Hepatocyte (in vitro differentiated cells): ENCODE results near the gene EVI5L. TPM values are rescaled to one million over a fixed set of nuclear protein-coding genes. Genes with fewer than 3 reads are reported as not detected.

ENCODE experiments used
- DNase-seq: peaks from one replicate; pipeline ENCODE4 v3.0.0-alpha.2; 2016; ENCODE audit warnings: low spot score
- H2AFZ ChIP-seq: fragments of 200-600 bp; sonication (generic); 2 replicates; pipeline ENCODE4 v1.6.0; 2016; ENCODE audit warnings: antibody characterized with exemption, mild to moderate bottlenecking
- H3K27ac ChIP-seq: fragments of 200-600 bp; sonication (generic); 2 replicates; pipeline ENCODE4 v1.5.1; 2016; ENCODE audit warnings: mild to moderate bottlenecking
- H3K27me3 ChIP-seq: fragments of 200-600 bp; sonication (generic); 2 replicates; pipeline ENCODE4 v1.6.1; 2016
- H3K36me3 ChIP-seq: fragments of 200-600 bp; sonication (generic); replicated peaks from 2 replicates; pipeline ENCODE4 v1.5.1; 2016; ENCODE audit warnings: low read depth; ENCODE audit not compliant: insufficient read depth
- H3K4me1 ChIP-seq: fragments of 200-600 bp; sonication (generic); 2 replicates; pipeline ENCODE4 v1.5.1; 2016; ENCODE audit warnings: mild to moderate bottlenecking, moderate library complexity; ENCODE audit not compliant: insufficient read depth
- H3K4me2 ChIP-seq: fragments of 200-600 bp; sonication (generic); 2 replicates; pipeline ENCODE4 v1.6.0; 2016
- H3K4me3 ChIP-seq: fragments of 200-600 bp; sonication (generic); 2 replicates; pipeline ENCODE4 v1.5.1; 2016; ENCODE audit warnings: mild to moderate bottlenecking
- H3K79me2 ChIP-seq: fragments of 200-600 bp; sonication (generic); 2 replicates; pipeline ENCODE4 v1.6.0; 2017; ENCODE audit warnings: mild to moderate bottlenecking
- H3K9me2 ChIP-seq: fragments of 200-600 bp; sonication (generic); replicated peaks from 2 replicates; pipeline ENCODE4 v1.6.0; 2017; ENCODE audit warnings: mild to moderate bottlenecking; ENCODE audit not compliant: insufficient read depth
- H3K9me3 ChIP-seq: fragments of 200-600 bp; sonication (generic); 2 replicates; pipeline ENCODE4 v1.5.1; 2016; ENCODE audit warnings: low read depth, mild to moderate bottlenecking
- H4K20me1 ChIP-seq: fragments of 200-600 bp; sonication (generic); 2 replicates; pipeline ENCODE4 v1.6.0; 2016; ENCODE audit warnings: mild to moderate bottlenecking; ENCODE audit not compliant: insufficient read depth, poor library complexity, severe bottlenecking
- CTCF ChIP-seq: fragments of 200-600 bp; sonication (generic); IDR thresholded peaks from 2 replicates; pipeline ENCODE4 v1.5.1; 2016; ENCODE audit warnings: antibody characterized with exemption, mild to moderate bottlenecking; ENCODE audit not compliant: poor library complexity
- EZH2 ChIP-seq: fragments of 200-600 bp; sonication (generic); IDR thresholded peaks from 2 replicates; pipeline ENCODE4 v1.6.1; 2016; ENCODE audit warnings: antibody characterized with exemption, mild to moderate bottlenecking, borderline replicate concordance
- EZH2phosphoT487 ChIP-seq: fragments of 200-600 bp; sonication (generic); IDR thresholded peaks from one replicate; pipeline ENCODE4 v1.6.1; 2018; ENCODE audit warnings: antibody characterized with exemption, mild to moderate bottlenecking, low read depth, moderate library complexity; ENCODE audit not compliant: unreplicated experiment, severe bottlenecking
- WGBS: methylation state at CpG from one replicate; pipeline ENCODE4 v1.1.6; 2016; ENCODE audit warnings: low lambda C conversion rate; ENCODE audit errors: missing lambda C conversion rate; 5-methylcytosine and 5-hydroxymethylcytosine counted together
- polyA plus RNA-seq: library from polyadenylated mRNA; unstranded; fragments of >200 nt; fragmentation: Nextera tagmentation; extraction: Ambion mirVana; gene quantifications from 2 replicates; pipeline ENCODE4 v1.2.1, GENCODE V29; 2016
- total RNA-seq: library from RNA; depleted of rRNA; stranded (reverse); fragments of >200 nt; gene quantifications from 2 replicates; pipeline ENCODE4 v1.2.3, GENCODE V29; 2014

Gene EVI5L
- total and polyA plus RNA-seq, 2 experiments from 2014 or later = 10.7 to 11.5 TPM

- Histone ChIP-seq H3K9me3 (no peaks in the 10 kb centered on the region), H3K27me3 (peaks cover 16% of the 10 kb centered on the region), H3K27ac (no peak overlapping the region), H3K9me2 (no peaks in the 10 kb centered on the region), H3K4me3 (no peak overlapping the region), H3K4me1 (peaks cover 4% of the 10 kb centered on the region), H3K79me2 (no peaks in the 10 kb centered on the region), H3K4me2 (no peak overlapping the region), H2AFZ (no peak overlapping the region), H3K36me3 (no peaks in the 10 kb centered on the region), H4K20me1 (no peaks in the 10 kb centered on the region)
- WGBS = 95% methylated on average over 6 of the region's 6 CpGs
- no peak for DNase-seq
- TF ChIP-seq EZH2 (no peak), EZH2phosphoT487 (no peak), CTCF (no peak)
Measured at GRCh38 chr19:7877249-7877836, 47.3 kb downstream of the EVI5L start.

GRCh38 chr19:7879111-7879807 lies 49.2 kb downstream of the EVI5L start:
- no peak for TF ChIP-seq EZH2phosphoT487
- no peak for TF ChIP-seq CTCF
- no peak for TF ChIP-seq EZH2
- H3K4me1 ChIP-seq = no peaks in the 10 kb centered on the region

GRCh38 chr19:7879836-7880235 lies 49.8 kb downstream of the EVI5L start:
- no peak overlapping the region for H3K27ac ChIP-seq
- no peak for TF ChIP-seq EZH2
- TF ChIP-seq CTCF = no peak
- no peak for TF ChIP-seq EZH2phosphoT487
- no peak overlapping the region for H3K4me3 ChIP-seq
- H3K4me1 ChIP-seq = no peaks in the 10 kb centered on the region
- no peaks in the 10 kb centered on the region for H4K20me1 ChIP-seq
- H3K4me2 ChIP-seq = no peak overlapping the region
- WGBS = 90% methylated on average over 19 of the region's 19 CpGs
- H3K79me2 ChIP-seq = no peaks in the 10 kb centered on the region
- DNase-seq = no peak
- H3K9me2 ChIP-seq = no peaks in the 10 kb centered on the region
- no peaks in the 10 kb centered on the region for H3K9me3 ChIP-seq
- no peak overlapping the region for H2AFZ ChIP-seq
- no peaks in the 10 kb centered on the region for H3K27me3 ChIP-seq
- H3K36me3 ChIP-seq = no peaks in the 10 kb centered on the region

More at GRCh38 chr19:7879111-7879807, 49.2 kb downstream of the EVI5L start:
- Histone ChIP-seq H3K36me3 (no peaks in the 10 kb centered on the region), H3K79me2 (no peaks in the 10 kb centered on the region), H3K27me3 (no peaks in the 10 kb centered on the region), H2AFZ (no peak overlapping the region), H3K4me3 (no peak overlapping the region), H3K4me2 (no peak overlapping the region), H3K9me3 (no peaks in the 10 kb centered on the region), H4K20me1 (no peaks in the 10 kb centered on the region), H3K27ac (no peak overlapping the region), H3K9me2 (no peaks in the 10 kb centered on the region)
- 89% methylated on average over 18 of the region's 18 CpGs for WGBS
- DNase-seq = no peak
